AG09309 (cell line): ENCODE results near the gene GMNN.
"Not testable (repeated sequence)": the region's sequence is repeated elsewhere in the genome, so short reads cannot be mapped to it uniquely, and the experiment has no call there.

Source experiments
- DNase-seq: peaks from one replicate; pipeline ENCODE4 v3.0.0-alpha.2; 2010; ENCODE audit warnings: low read depth
- H3K4me3 ChIP-seq: 2 replicates; pipeline ENCODE4 v1.5.1; 2011; ENCODE audit warnings: mild to moderate bottlenecking, low read depth, low read length, moderate library complexity; ENCODE audit not compliant: control insufficient read depth
- TF ChIP-seq, protein P1 (sequence below): IDR thresholded peaks from 2 replicates; pipeline ENCODE4 v1.5.1; 2011; ENCODE audit warnings: mild to moderate bottlenecking, low read depth, low read length, inconsistent platforms; ENCODE audit not compliant: insufficient read depth, control insufficient read depth; ENCODE audit errors: missing control alignments

GMNN gene

GRCh38 chr6:24753545-24753944 lies 21.2 kb upstream of the GMNN start:
- no peak for DNase-seq
- TF ChIP-seq, protein P1, sequence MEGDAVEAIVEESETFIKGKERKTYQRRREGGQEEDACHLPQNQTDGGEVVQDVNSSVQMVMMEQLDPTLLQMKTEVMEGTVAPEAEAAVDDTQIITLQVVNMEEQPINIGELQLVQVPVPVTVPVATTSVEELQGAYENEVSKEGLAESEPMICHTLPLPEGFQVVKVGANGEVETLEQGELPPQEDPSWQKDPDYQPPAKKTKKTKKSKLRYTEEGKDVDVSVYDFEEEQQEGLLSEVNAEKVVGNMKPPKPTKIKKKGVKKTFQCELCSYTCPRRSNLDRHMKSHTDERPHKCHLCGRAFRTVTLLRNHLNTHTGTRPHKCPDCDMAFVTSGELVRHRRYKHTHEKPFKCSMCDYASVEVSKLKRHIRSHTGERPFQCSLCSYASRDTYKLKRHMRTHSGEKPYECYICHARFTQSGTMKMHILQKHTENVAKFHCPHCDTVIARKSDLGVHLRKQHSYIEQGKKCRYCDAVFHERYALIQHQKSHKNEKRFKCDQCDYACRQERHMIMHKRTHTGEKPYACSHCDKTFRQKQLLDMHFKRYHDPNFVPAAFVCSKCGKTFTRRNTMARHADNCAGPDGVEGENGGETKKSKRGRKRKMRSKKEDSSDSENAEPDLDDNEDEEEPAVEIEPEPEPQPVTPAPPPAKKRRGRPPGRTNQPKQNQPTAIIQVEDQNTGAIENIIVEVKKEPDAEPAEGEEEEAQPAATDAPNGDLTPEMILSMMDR = no peak

GRCh38 chr6:24754378-24754777 lies 20.4 kb upstream of the GMNN start:
- not testable (repeated sequence) for H3K4me3 ChIP-seq, DNase-seq

More at GRCh38 chr6:24753545-24753944, 21.2 kb upstream of the GMNN start:
- no peak overlapping the region for H3K4me3 ChIP-seq

- DNase-seq = no peak
- TF ChIP-seq, protein P1 = no peak
- no peak overlapping the region for H3K4me3 ChIP-seq
Observed at GRCh38 chr6:24755279-24755678, 19.5 kb upstream of the GMNN start.

DNA sequence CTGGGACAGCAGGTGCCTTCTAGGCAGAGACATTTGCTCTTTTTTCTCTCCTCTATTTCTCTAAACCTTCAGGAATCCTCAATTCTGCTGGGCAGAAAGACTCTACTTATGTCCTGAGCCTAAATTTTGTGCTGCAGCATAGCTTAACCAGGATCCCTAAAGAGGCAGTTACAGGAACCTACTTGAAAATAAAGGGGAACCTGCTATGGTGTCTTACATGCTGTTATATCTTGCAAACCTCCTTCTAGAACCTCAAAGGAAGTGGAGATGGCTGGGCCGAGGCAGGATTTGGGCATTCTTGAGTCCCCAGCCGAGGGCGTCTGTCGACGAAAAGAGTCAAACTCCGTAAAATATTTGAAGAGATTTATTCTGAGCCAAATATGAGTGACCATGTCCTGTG lies 17.1 kb upstream of the GMNN start:
- TF ChIP-seq, protein P1 = no peak
- no peak for DNase-seq
- H3K4me3 ChIP-seq = no peak overlapping the region

DNA sequence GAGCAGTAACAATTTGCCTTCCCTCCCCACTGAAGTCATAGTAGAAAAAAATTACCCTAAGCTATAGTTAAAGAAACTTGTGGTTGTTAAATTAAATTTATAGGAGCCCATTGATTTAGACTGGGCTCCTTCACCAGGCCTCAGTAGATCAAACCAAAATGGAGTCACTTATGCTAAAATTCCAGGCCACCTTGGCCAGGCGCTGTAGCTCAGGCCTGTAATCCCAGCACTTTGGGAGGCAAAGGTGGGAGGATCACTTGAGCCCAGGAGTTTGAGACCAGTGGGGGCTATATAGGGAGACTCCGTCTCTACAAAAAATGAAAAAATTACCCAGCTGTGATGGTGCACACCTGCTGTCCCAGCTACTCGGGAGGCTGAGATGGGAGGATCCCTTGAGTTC lies 15.0 kb upstream of the GMNN start:
- TF ChIP-seq, protein P1 = no peak
- H3K4me3 ChIP-seq = no peak overlapping the region
- DNase-seq = no peak

DNA sequence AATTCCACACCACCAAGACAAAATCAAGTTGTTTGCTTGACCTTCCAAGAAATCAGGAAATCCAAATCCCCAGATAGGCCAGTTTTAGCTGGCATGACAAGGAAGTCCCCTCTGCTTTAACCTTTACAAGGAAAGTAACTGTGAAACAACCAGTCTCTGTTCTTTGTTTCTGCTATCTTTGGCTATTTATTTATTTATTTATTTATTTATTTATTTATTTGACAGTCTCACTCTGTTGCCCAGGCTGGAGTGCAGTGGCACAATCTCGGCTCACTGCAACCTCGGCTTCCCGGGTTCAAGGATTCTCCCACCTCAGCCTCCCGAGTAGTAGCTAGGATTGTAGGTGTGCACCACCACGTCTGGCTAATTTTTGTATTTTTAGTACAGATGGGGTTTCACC lies 14.5 kb upstream of the GMNN start:
- no peak overlapping the region for H3K4me3 ChIP-seq
- DNase-seq = no peak
- TF ChIP-seq, protein P1 = no peak

- TF ChIP-seq, protein P1 = no peak
- H3K4me3 ChIP-seq = no peak overlapping the region
- no peak for DNase-seq
Observed at GRCh38 chr6:24761193-24761835, 13.4 kb upstream of the GMNN start.
